ENCODE results near the gene ADAT3. TPM values are rescaled to one million over a fixed set of nuclear protein-coding genes. Genes with fewer than 3 reads are reported as not detected.

Gene ADAT3
- total and polyA plus RNA-seq, 4 donors, result 1.3 to 3.3 (median 2.1) TPM

DNA sequence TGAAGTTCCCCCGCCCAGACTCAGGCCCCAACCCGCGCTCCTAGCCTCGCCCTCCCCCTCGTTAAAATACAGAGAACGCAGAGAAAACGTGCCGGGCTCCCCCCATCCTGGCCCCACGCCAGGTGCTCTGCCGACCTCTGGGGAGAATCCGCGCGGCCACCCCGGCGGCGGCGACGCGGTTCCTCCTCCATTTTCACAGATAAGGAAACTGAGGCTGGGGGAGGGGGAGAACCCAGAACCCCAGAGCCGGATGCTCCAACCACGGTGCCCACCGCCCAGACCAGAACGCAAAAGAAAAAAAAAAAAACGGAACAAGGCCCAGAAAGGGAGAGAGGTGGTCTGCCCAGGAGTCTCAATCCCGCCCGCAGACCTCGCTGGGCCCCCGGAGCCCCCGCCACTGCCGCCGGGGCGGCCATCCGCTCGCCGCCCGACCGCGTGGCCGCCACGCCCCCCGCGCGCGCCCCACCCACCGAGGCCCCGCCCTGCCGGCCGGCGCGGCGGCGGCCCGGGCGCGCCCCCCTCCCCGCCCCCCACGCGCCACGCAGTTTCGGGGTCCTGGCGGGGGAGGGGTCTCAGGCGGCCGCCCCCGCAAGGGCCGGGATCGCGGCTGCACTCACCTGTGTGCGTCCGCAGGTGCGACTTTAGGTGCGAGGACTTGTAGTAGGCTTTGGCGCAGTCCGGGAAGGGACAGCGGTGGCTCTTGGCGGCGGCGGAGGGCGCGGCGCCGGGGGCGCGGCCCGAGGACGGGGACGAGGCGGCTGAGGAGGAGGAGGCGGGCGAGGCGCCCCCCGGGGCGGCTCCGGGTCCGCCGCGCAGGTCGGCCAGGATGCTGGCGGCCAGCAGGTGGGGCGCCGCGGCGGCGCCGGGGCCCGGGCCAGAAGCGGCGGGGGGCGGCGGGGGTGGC is 42.5 kb upstream of the ADAT3 start:
- H3K9ac ChIP-seq (ENCODE audit: low read depth in 1 of 2, low read length in 2 of 2), result no peak overlapping the region
- WGBS, result under 1% methylated on average over 109 of the region's 109 CpGs
- peak; percentile 68 for DNase-seq (ENCODE audit: low spot score)

DNA sequence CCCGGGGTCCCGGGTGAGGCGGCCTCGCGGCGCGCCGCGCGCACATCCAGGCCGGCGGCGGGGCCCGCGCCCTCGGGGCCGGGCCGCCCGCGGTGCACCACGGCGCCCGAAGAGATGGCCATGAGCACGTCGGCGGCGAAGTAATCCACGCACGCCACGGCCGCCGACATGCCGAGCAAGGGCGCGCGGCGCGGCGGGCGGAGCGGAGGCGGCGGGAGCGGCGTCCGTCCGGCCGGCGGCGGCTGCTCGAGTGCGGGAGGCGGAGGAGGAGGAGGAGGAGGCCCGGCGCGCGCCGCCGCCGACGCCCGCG is 41.9 kb upstream of the ADAT3 start, which contains the start of gene KLF16:
TSS of gene KLF16 (minus strand) at position 252 of the 310 bp plus-strand sequence. CDS start at position 170, 82 bp downstream.
- H3K36me3 ChIP-seq (ENCODE audit: control insufficient read depth in 4 of 4, insufficient read depth in 3 of 4, low read depth in 1 of 4, low read length in 3 of 4), result no peaks in the 10 kb centered on the region
- peak within 1 kb of the TSS; percentile 83 to 96 for H3K27ac ChIP-seq (ENCODE audit: low read depth in 1 of 2, low read length in 2 of 2)
- H3K9ac ChIP-seq (ENCODE audit: low read depth in 1 of 2, low read length in 2 of 2), result peak within 1 kb of the TSS; percentile 32 to 81
- TF ChIP-seq CTCF (IDR thresholded peaks at IDR 0.05; ENCODE audit: low read depth, low read length, missing input control), result no peak
- TF ChIP-seq, protein P1, sequence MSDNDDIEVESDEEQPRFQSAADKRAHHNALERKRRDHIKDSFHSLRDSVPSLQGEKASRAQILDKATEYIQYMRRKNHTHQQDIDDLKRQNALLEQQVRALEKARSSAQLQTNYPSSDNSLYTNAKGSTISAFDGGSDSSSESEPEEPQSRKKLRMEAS (IDR thresholded peaks at IDR 0.05), result no peak
- TF ChIP-seq EGR1 (IDR thresholded peaks at IDR 0.05; ENCODE audit: low read depth in 2 of 2), result no peak
- no peak for TF ChIP-seq RXRA (IDR thresholded peaks at IDR 0.05)
- no peak for TF ChIP-seq SP1 (IDR thresholded peaks at IDR 0.05)
- no peak for TF ChIP-seq TAF1 (conservative IDR thresholded peaks at IDR 0.05)
- no peak for TF ChIP-seq ATF3 (IDR thresholded peaks at IDR 0.05)
- no peak for TF ChIP-seq JUND (IDR thresholded peaks at IDR 0.05)
- H3K9me3 ChIP-seq (ENCODE audit: control insufficient read depth in 4 of 4, low read length in 3 of 4), result no peaks in the 10 kb centered on the region
- H3K27me3 ChIP-seq (ENCODE audit: control insufficient read depth in 4 of 4, insufficient read depth in 4 of 4, low read length in 3 of 4), result no peaks in the 10 kb centered on the region
- under 1% methylated on average over 62 of the region's 63 CpGs for WGBS
- H3K4me3 ChIP-seq (ENCODE audit: low read depth in 1 of 3, low read length in 3 of 3), result peak within 1 kb of the TSS; percentile 80 to 94 (median 82)
- DNase-seq (ENCODE audit: low spot score), result no peak
- peaks cover 22 to 59% (median 42%) of the 10 kb centered on the region in 4 donors for H3K4me1 ChIP-seq (ENCODE audit: control insufficient read depth in 4 of 4, insufficient read depth in 4 of 4, low read length in 3 of 4)

More for the DNA sequence above, 42.5 kb upstream of the ADAT3 start:
- H3K27me3 ChIP-seq (ENCODE audit: control insufficient read depth in 4 of 4, insufficient read depth in 4 of 4, low read length in 3 of 4), result no peaks in the 10 kb centered on the region
- peak overlapping the region; percentile 80 to 94 (median 82) for H3K4me3 ChIP-seq (ENCODE audit: low read depth in 1 of 3, low read length in 3 of 3)
- TF ChIP-seq, protein P2, sequence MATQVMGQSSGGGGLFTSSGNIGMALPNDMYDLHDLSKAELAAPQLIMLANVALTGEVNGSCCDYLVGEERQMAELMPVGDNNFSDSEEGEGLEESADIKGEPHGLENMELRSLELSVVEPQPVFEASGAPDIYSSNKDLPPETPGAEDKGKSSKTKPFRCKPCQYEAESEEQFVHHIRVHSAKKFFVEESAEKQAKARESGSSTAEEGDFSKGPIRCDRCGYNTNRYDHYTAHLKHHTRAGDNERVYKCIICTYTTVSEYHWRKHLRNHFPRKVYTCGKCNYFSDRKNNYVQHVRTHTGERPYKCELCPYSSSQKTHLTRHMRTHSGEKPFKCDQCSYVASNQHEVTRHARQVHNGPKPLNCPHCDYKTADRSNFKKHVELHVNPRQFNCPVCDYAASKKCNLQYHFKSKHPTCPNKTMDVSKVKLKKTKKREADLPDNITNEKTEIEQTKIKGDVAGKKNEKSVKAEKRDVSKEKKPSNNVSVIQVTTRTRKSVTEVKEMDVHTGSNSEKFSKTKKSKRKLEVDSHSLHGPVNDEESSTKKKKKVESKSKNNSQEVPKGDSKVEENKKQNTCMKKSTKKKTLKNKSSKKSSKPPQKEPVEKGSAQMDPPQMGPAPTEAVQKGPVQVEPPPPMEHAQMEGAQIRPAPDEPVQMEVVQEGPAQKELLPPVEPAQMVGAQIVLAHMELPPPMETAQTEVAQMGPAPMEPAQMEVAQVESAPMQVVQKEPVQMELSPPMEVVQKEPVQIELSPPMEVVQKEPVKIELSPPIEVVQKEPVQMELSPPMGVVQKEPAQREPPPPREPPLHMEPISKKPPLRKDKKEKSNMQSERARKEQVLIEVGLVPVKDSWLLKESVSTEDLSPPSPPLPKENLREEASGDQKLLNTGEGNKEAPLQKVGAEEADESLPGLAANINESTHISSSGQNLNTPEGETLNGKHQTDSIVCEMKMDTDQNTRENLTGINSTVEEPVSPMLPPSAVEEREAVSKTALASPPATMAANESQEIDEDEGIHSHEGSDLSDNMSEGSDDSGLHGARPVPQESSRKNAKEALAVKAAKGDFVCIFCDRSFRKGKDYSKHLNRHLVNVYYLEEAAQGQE (IDR thresholded peaks at IDR 0.05), result no peak
- TF ChIP-seq YY1 (IDR thresholded peaks at IDR 0.05), result no peak
- TF ChIP-seq HNF4G (IDR thresholded peaks at IDR 0.05), result no peak
- no peak for TF ChIP-seq CTCF (IDR thresholded peaks at IDR 0.05; ENCODE audit: low read depth, low read length, missing input control)
- H3K27ac ChIP-seq (ENCODE audit: low read depth in 1 of 2, low read length in 2 of 2), result peak overlapping the region; percentile 8 to 81
- H3K4me1 ChIP-seq (ENCODE audit: control insufficient read depth in 4 of 4, insufficient read depth in 4 of 4, low read length in 3 of 4), result peaks cover 27 to 65% (median 48%) of the 10 kb centered on the region in 4 donors
- no peaks in the 10 kb centered on the region for H3K36me3 ChIP-seq (ENCODE audit: control insufficient read depth in 4 of 4, insufficient read depth in 3 of 4, low read depth in 1 of 4, low read length in 3 of 4)
- H3K9me3 ChIP-seq (ENCODE audit: control insufficient read depth in 4 of 4, low read length in 3 of 4), result no peaks in the 10 kb centered on the region
